WERI-Rb-1 (cell line): ENCODE results near the gene MYF5.

Experiments
- DNase-seq: peaks from one replicate; pipeline ENCODE4 v3.0.0-alpha.2; 2020
- H3K27ac ChIP-seq: fragments of 250-450 bp; sonication (Bioruptor Pico); 2 replicates; pipeline ENCODE4 v1.5.1; 2020; ENCODE audit warnings: mild to moderate bottlenecking, moderate library complexity
- H3K27me3 ChIP-seq: fragments of 250-450 bp; sonication (Bioruptor Pico); 2 replicates; pipeline ENCODE4 v1.5.1; 2021; ENCODE audit warnings: mild to moderate bottlenecking, low read depth, moderate library complexity; ENCODE audit not compliant: insufficient read depth, severe bottlenecking
- H3K36me3 ChIP-seq: fragments of 250-450 bp; sonication (Bioruptor Pico); 2 replicates; pipeline ENCODE4 v1.5.1; 2020; ENCODE audit warnings: mild to moderate bottlenecking, moderate library complexity
- H3K4me3 ChIP-seq: 2 replicates; pipeline ENCODE4 v1.5.1; 2011; ENCODE audit warnings: low read depth, mild to moderate bottlenecking, control low read depth, low read length
- H3K9me3 ChIP-seq: fragments of 250-450 bp; sonication (Bioruptor Pico); 2 replicates; pipeline ENCODE4 v1.5.1; 2021; ENCODE audit warnings: mild to moderate bottlenecking, moderate library complexity; ENCODE audit not compliant: severe bottlenecking
- CTCF ChIP-seq: IDR thresholded peaks from 2 replicates; pipeline ENCODE4 v1.5.1; 2011; ENCODE audit warnings: low read depth, mild to moderate bottlenecking, control low read depth, inconsistent platforms, low read length

Gene MYF5

GRCh38 chr12:80697270-80697887 is 19.3 kb upstream of the MYF5 start:
- Histone ChIP-seq H3K9me3 (no peaks in the 10 kb centered on the region), H3K36me3 (no peaks in the 10 kb centered on the region), H3K27ac (no peak overlapping the region), H3K4me3 (no peak overlapping the region), H3K27me3 (no peaks in the 10 kb centered on the region)
- no peak for DNase-seq
- TF ChIP-seq CTCF, result no peak

GRCh38 chr12:80698256-80698655 is 18.5 kb upstream of the MYF5 start:
- no peak overlapping the region for H3K4me3 ChIP-seq
- TF ChIP-seq CTCF, result no peak
- no peaks in the 10 kb centered on the region for H3K36me3 ChIP-seq
- DNase-seq, result no peak
- H3K27ac ChIP-seq, result no peak overlapping the region
- no peaks in the 10 kb centered on the region for H3K27me3 ChIP-seq
- no peaks in the 10 kb centered on the region for H3K9me3 ChIP-seq

- Histone ChIP-seq H3K27ac (no peak overlapping the region), H3K27me3 (no peaks in the 10 kb centered on the region), H3K36me3 (no peaks in the 10 kb centered on the region), H3K4me3 (no peak overlapping the region), H3K9me3 (no peaks in the 10 kb centered on the region)
- DNase-seq, result no peak
- no peak for TF ChIP-seq CTCF
Observed at GRCh38 chr12:80698847-80699542, 17.7 kb upstream of the MYF5 start.

- Histone ChIP-seq H3K9me3 (no peaks in the 10 kb centered on the region), H3K27ac (no peak overlapping the region), H3K36me3 (no peaks in the 10 kb centered on the region), H3K27me3 (no peaks in the 10 kb centered on the region), H3K4me3 (no peak overlapping the region)
- DNase-seq, result no peak
- TF ChIP-seq CTCF, result no peak
Observed at GRCh38 chr12:80700327-80700726, 16.4 kb upstream of the MYF5 start.

- H3K27ac ChIP-seq, result no peak overlapping the region
- H3K36me3 ChIP-seq, result no peaks in the 10 kb centered on the region
- no peaks in the 10 kb centered on the region for H3K27me3 ChIP-seq
- no peak overlapping the region for H3K4me3 ChIP-seq
- no peak for TF ChIP-seq CTCF
- no peaks in the 10 kb centered on the region for H3K9me3 ChIP-seq
- no peak for DNase-seq
Observed at GRCh38 chr12:80701388-80701787, 15.3 kb upstream of the MYF5 start.
